Measurements from ENCODE around the gene LMNA.

- TF ChIP-seq CTCF (IDR thresholded peaks at IDR 0.05; ENCODE audit: poor library complexity) (no peak), EZH2 (IDR thresholded peaks at IDR 0.05; ENCODE audit: borderline replicate concordance) (no peak), EZH2phosphoT487 (IDR thresholded peaks at IDR 0.05; ENCODE audit: low read depth, severe bottlenecking, unreplicated experiment) (no peak)
These were observed 30.2 kb downstream of the LMNA start for GRCh38 chr1:156144742-156145141.

Measured in hepatocyte (in vitro differentiated cells).